Measurements from ENCODE around the gene ADCY3. TPM values are rescaled to one million over a fixed set of nuclear protein-coding genes. Genes with fewer than 3 reads are reported as not detected.

The ADCY3 gene
- total and polyA plus RNA-seq, 2 of the 4 experiments (the other 2 are of a cell fraction): 17.4 to 46.1 TPM

DNA sequence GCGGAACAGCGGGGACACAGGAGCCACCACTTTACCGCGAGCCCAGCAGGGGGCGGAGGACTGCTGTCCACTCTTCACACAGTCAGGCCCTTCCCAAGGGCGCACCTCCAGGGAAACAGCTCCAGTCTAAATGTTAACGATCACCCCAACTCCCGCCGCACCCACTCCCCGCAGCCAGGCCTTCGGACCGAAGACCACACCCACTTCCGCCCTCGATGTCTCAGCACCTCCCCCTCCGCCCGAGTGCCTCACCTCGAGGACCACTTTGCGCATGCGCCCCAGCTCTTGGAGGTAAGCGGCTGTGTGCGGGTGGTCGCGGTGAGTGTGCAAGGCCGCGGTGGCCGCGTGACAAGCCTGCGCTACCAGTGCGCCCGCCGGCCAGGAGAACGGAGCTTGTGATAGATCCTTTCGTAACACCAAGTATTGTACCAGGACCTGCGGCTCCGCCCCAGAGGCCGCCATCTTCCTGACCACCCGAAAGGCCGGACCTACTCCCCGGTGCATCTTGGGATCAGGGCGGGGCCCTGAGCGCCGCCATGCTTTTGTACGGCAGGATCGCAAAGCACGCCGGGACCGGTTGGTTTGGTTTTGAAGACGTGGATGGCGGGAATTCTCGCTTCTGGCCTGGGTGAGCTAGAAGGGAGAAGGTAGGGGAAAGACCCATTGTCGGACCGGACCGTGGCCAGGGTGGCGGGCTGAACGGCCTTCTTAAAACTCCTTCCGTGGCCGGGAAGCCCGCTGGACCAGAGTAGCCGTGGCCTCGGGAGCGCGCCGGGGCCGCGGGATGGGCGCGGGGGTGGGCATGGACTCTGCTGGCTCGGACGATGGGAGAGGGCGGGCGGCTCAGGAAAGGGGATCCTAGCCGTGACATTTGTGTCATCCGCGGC lies 126.9 kb downstream of the ADCY3 start, which contains the start of the genes CENPO and PTRHD1:
TSS of gene CENPO (plus strand) at position 552 of the 887 bp plus-strand sequence. CDS start 495 bp downstream, outside the sequence.
TSS of gene PTRHD1 (minus strand) at position 518 of the 887 bp plus-strand sequence. CDS start at position 504, 14 bp downstream.
- Histone ChIP-seq H4K20me1 (ENCODE audit: insufficient read depth, low read length) (no peaks in the 10 kb centered on the region), H2BK5ac (ENCODE audit: low read depth, low read length, poor library complexity, severe bottlenecking) (peak within 1 kb of the TSS; percentile 98), H2BK120ac (ENCODE audit: low read depth, low read length) (peak within 1 kb of the TSS; percentile 100), H3K4ac (ENCODE audit: low read depth, low read length) (peak within 1 kb of the TSS; percentile 100), H2AK5ac (ENCODE audit: low read depth, low read length) (peak within 1 kb of the TSS; percentile 77), H2AFZ (replicated peaks; ENCODE audit: low read length, poor library complexity) (peak within 1 kb of the TSS; percentile 100), H3K9me3 (ENCODE audit: control insufficient read depth, insufficient read depth, low read length) (no peaks in the 10 kb centered on the region), H3K27me3 (ENCODE audit: control insufficient read depth, insufficient read depth, low read length) (no peaks in the 10 kb centered on the region), H3K4me2 (ENCODE audit: low read depth, low read length) (peak within 1 kb of the TSS; percentile 95), H3K36me3 (ENCODE audit: control insufficient read depth, insufficient read depth, low read length) (peaks cover 3% of the 10 kb centered on the region; the same call in 1 of the 2 replicates), H3K23ac (ENCODE audit: low read depth, low read length) (peak within 1 kb of the TSS; percentile 100), H3K4me1 (ENCODE audit: control insufficient read depth, insufficient read depth, low read length) (peaks cover 2% of the 10 kb centered on the region), H3K79me1 (ENCODE audit: low read depth in 1 of 2, low read length in 2 of 2) (peaks cover 30 to 49% of the 10 kb centered on the region in 2 experiments), H3K4me3 (ENCODE audit: insufficient read depth, low read depth, low read length) (peak within 1 kb of the TSS; percentile 75), H3K9ac (ENCODE audit: low read depth, low read length) (peak within 1 kb of the TSS; percentile 94), H3K9me1 (ENCODE audit: insufficient read depth, low read length) (peaks cover 9% of the 10 kb centered on the region), H3K18ac (ENCODE audit: low read depth, low read length) (peak within 1 kb of the TSS; percentile 98), H4K91ac (ENCODE audit: insufficient read depth, low read depth, low read length) (peak within 1 kb of the TSS; percentile 100), H2BK20ac (ENCODE audit: low read depth, low read length) (peak within 1 kb of the TSS; percentile 97), H3K56ac (ENCODE audit: extremely low read depth, insufficient read depth, low read length) (peak within 1 kb of the TSS; percentile 99), H3K14ac (replicated peaks; ENCODE audit: low read depth, low read length) (peak within 1 kb of the TSS; percentile 100), H4K8ac (ENCODE audit: low read depth in 2 of 2, low read length in 2 of 2) (peak within 1 kb of the TSS; percentile 92 to 99), H4K5ac (ENCODE audit: low read depth, low read length) (peak within 1 kb of the TSS; percentile 98), H2BK15ac (ENCODE audit: low read depth, low read length) (peak within 1 kb of the TSS; percentile 100; the same call in 2 of the 3 replicates), H2AK9ac (replicated peaks; ENCODE audit: low read depth, low read length, poor library complexity) (peak within 1 kb of the TSS; percentile 99), H3K27ac (ENCODE audit: insufficient read depth, low read length) (peak within 1 kb of the TSS; percentile 96)
- CTCF ChIA-PET: interaction anchor here (0.7 to 1.2 kb wide), 3 partner anchors 20 to 373 kb away, joined by 3 to 5 read pairs (median 3); no protein-coding TSS in a partner anchor
- intact Hi-C loops (cut with micrococcal nuclease) (loop anchor here (1.0 to 5.0 kb wide), 2 partner anchors 33 to 301 kb away; partner anchors contain the start of gene NCOA1), dilution Hi-C loops (cut with HindIII; ENCODE audit: low sequenced_read_pairs, unreplicated experiment) (no loop called here), in situ Hi-C loops (cut with MboI; ENCODE audit: low sequenced_read_pairs) (no loop called here)
- POLR2A ChIA-PET (ENCODE audit: unreplicated experiment): interaction anchor here (1.3 kb wide), 1 partner anchor 31 kb away, joined by 5 read pairs; no protein-coding TSS in a partner anchor
- DNase-seq: peak; percentile 96
- peak; percentile 75 for TF ChIP-seq MXI1 (IDR thresholded peaks at IDR 0.05; ENCODE audit: borderline replicate concordance, low read depth, low read length)
- TF ChIP-seq FOS (IDR thresholded peaks at IDR 0.05; ENCODE audit: low read depth, low read length): no peak
- no peak for TF ChIP-seq NFE2L2 (IDR thresholded peaks at IDR 0.05; ENCODE audit: low read depth, low read length)
- no peak for TF ChIP-seq BHLHE40 (IDR thresholded peaks at IDR 0.05; ENCODE audit: low read depth, low read length)
- no peak for TF ChIP-seq MAFK (IDR thresholded peaks at IDR 0.05; ENCODE audit: low read depth, low read length)
- TF ChIP-seq RAD21 (IDR thresholded peaks at IDR 0.05; ENCODE audit: low read length): peak; percentile 48
- TF ChIP-seq SMC3 (IDR thresholded peaks at IDR 0.05; ENCODE audit: low read depth, low read length): peak; percentile 48
- no peak for TF ChIP-seq CHD1 (IDR thresholded peaks at IDR 0.05; ENCODE audit: low read depth, low read length)
- TF ChIP-seq ELK1 (IDR thresholded peaks at IDR 0.05; ENCODE audit: borderline replicate concordance, low read depth, low read length): no peak
- no peak for TF ChIP-seq RFX5 (IDR thresholded peaks at IDR 0.05; ENCODE audit: low read depth, low read length)
- peak; percentile 57; the same call in 1 of the 2 replicates for TF ChIP-seq MAZ (IDR thresholded peaks at IDR 0.05; ENCODE audit: borderline replicate concordance, low read depth, low read length)
- no peak for TF ChIP-seq CEBPB (IDR thresholded peaks at IDR 0.05; ENCODE audit: low read depth, low read length)
- TF ChIP-seq RCOR1 (IDR thresholded peaks at IDR 0.05; ENCODE audit: insufficient replicate concordance, low read length): no peak
- peak; percentile 79; the same call in 1 of the 2 replicates for TF ChIP-seq POLR2A (IDR thresholded peaks at IDR 0.05; ENCODE audit: low read depth, low read length)
- TF ChIP-seq CTCF (conservative IDR thresholded peaks at IDR 0.05; ENCODE audit: low read depth, low read length): peak; percentile 60
- ATAC-seq (ENCODE audit: low read depth): peak; percentile 98
- 0% methylated on average over 35 of the region's 74 CpGs; no CpG with 5 or more reads in 1 of the 2 experiments for WGBS, 2 experiments (ENCODE audit: extremely low coverage in 2 of 2, insufficient read length in 1 of 2)
- BruUV-seq (replicated peaks): no TSS peak

Data from IMR-90 (cell line).